ENCODE measurements around the gene TNNT2. TPM values are rescaled to one million over a fixed set of nuclear protein-coding genes. Genes with fewer than 3 reads are reported as not detected.

TNNT2 gene
- total RNA-seq, 1 experiment from 2014 or later = 6.4 TPM

GRCh38 chr1:201389051-201389450, 11.6 kb upstream of the TNNT2 start:
- Histone ChIP-seq H3K4me1 (replicated peaks; ENCODE audit: insufficient read depth) (0 out of 2 replicates have a peak, but pooled peaks cover 9% of the 10 kb centered on the region), H3K27me3 (ENCODE audit: insufficient read depth, low read depth) (no peaks in the 10 kb centered on the region), H3F3A (ENCODE audit: insufficient read depth, low read depth) (peaks cover 7% of the 10 kb centered on the region; the same call in 1 of the 2 replicates), H3K9me3 (ENCODE audit: insufficient read depth, low read depth) (no peaks in the 10 kb centered on the region), H3K4me2 (no peak overlapping the region), H4K20me1 (ENCODE audit: insufficient read depth) (peaks cover 19% of the 10 kb centered on the region; the same call in 1 of the 2 replicates), H3K4me3 (no peak overlapping the region), H3K36me3 (ENCODE audit: low read depth) (0 out of 2 replicates have a peak, but pooled peaks cover 3% of the 10 kb centered on the region), H3K79me2 (ENCODE audit: low read depth) (peaks cover 37% of the 10 kb centered on the region), H3K9me2 (ENCODE audit: insufficient read depth) (no peaks in the 10 kb centered on the region), H3K27ac (no peak overlapping the region), H2AFZ (no peak overlapping the region)
- ChIA-PET POLR2A (ENCODE audit: unreplicated experiment) (no interaction called here), CTCF (interaction anchor here (0.6 kb wide), 2 partner anchors 12 to 14 kb away, joined by 3 read pairs; no protein-coding TSS in a partner anchor)
- intact Hi-C loops (cut with micrococcal nuclease; ENCODE audit: unreplicated experiment) = no loop called here
- no peak for DNase-seq
- TF ChIP-seq CTCF (conservative IDR thresholded peaks at IDR 0.05) (no peak), EZH2 (IDR thresholded peaks at IDR 0.05; ENCODE audit: low read depth) (no peak)
- no TSS peak for BruUV-seq (replicated peaks)

GRCh38 chr1:201386208-201386607, 8.7 kb upstream of the TNNT2 start:
- POLR2A ChIA-PET (ENCODE audit: unreplicated experiment) = no interaction called here
- no peak for DNase-seq
- Histone ChIP-seq H3K27ac (no peak overlapping the region), H3K9me2 (ENCODE audit: insufficient read depth) (no peaks in the 10 kb centered on the region), H3F3A (ENCODE audit: insufficient read depth, low read depth) (peaks cover 11% of the 10 kb centered on the region; the same call in 1 of the 2 replicates), H4K20me1 (ENCODE audit: insufficient read depth) (peaks cover 19% of the 10 kb centered on the region; the same call in 1 of the 2 replicates), H2AFZ (no peak overlapping the region), H3K27me3 (ENCODE audit: insufficient read depth, low read depth) (no peaks in the 10 kb centered on the region), H3K4me3 (no peak overlapping the region), H3K4me2 (no peak overlapping the region), H3K4me1 (replicated peaks; ENCODE audit: insufficient read depth) (peaks cover 14% of the 10 kb centered on the region; the same call in 1 of the 2 replicates), H3K79me2 (ENCODE audit: low read depth) (peaks cover 10% of the 10 kb centered on the region), H3K36me3 (ENCODE audit: low read depth) (0 out of 2 replicates have a peak, but pooled peaks cover 3% of the 10 kb centered on the region), H3K9me3 (ENCODE audit: insufficient read depth, low read depth) (no peaks in the 10 kb centered on the region)
- intact Hi-C loops (cut with micrococcal nuclease; ENCODE audit: unreplicated experiment) = no loop called here
- no TSS peak for BruUV-seq (replicated peaks)
- TF ChIP-seq CTCF (conservative IDR thresholded peaks at IDR 0.05) (no peak), EZH2 (IDR thresholded peaks at IDR 0.05; ENCODE audit: low read depth) (no peak)
- CTCF ChIA-PET = interaction anchor here (0.6 to 2.6 kb wide), 5 partner anchors 11 to 81 kb away, joined by 3 to 15 read pairs (median 8); no protein-coding TSS in a partner anchor

- no peaks in the 10 kb centered on the region for H3K27me3 ChIP-seq (ENCODE audit: insufficient read depth, low read depth)
- peaks cover 11% of the 10 kb centered on the region; the same call in 1 of the 2 replicates for H3F3A ChIP-seq (ENCODE audit: insufficient read depth, low read depth)
- intact Hi-C loops (cut with micrococcal nuclease; ENCODE audit: unreplicated experiment) = loop anchor here (1.0 kb wide), 3 partner anchors 12 to 37 kb away; no protein-coding TSS in a partner anchor
- no peak overlapping the region for H2AFZ ChIP-seq
- BruUV-seq (replicated peaks) = no TSS peak
- no peaks in the 10 kb centered on the region for H3K9me2 ChIP-seq (ENCODE audit: insufficient read depth)
- peaks cover 14% of the 10 kb centered on the region; the same call in 1 of the 2 replicates for H3K4me1 ChIP-seq (replicated peaks; ENCODE audit: insufficient read depth)
- 0 out of 2 replicates have a peak, but pooled peaks cover 3% of the 10 kb centered on the region for H3K36me3 ChIP-seq (ENCODE audit: low read depth)
- H4K20me1 ChIP-seq (ENCODE audit: insufficient read depth) = peaks cover 19% of the 10 kb centered on the region; the same call in 1 of the 2 replicates
- no peak overlapping the region for H3K4me2 ChIP-seq
- no peaks in the 10 kb centered on the region for H3K9me3 ChIP-seq (ENCODE audit: insufficient read depth, low read depth)
- peak; percentile 62 to 82 for DNase-seq
- ChIA-PET POLR2A (ENCODE audit: unreplicated experiment) (no interaction called here), CTCF (interaction anchor here (0.6 to 2.6 kb wide), 6 partner anchors 10 to 81 kb away, joined by 3 to 15 read pairs (median 6); no protein-coding TSS in a partner anchor)
- peak; percentile 87 for TF ChIP-seq CTCF (conservative IDR thresholded peaks at IDR 0.05)
- TF ChIP-seq EZH2 (IDR thresholded peaks at IDR 0.05; ENCODE audit: low read depth) = no peak
- H3K27ac ChIP-seq = no peak overlapping the region
- H3K4me3 ChIP-seq = no peak overlapping the region
- peaks cover 2% of the 10 kb centered on the region; the same call in 1 of the 2 replicates for H3K79me2 ChIP-seq (ENCODE audit: low read depth)
These were observed 7.9 kb upstream of the TNNT2 start for GRCh38 chr1:201385299-201385891.

All from PC-9 (cell line).